ENCODE measurements around the gene ANKS1A.

Gene ANKS1A

DNA sequence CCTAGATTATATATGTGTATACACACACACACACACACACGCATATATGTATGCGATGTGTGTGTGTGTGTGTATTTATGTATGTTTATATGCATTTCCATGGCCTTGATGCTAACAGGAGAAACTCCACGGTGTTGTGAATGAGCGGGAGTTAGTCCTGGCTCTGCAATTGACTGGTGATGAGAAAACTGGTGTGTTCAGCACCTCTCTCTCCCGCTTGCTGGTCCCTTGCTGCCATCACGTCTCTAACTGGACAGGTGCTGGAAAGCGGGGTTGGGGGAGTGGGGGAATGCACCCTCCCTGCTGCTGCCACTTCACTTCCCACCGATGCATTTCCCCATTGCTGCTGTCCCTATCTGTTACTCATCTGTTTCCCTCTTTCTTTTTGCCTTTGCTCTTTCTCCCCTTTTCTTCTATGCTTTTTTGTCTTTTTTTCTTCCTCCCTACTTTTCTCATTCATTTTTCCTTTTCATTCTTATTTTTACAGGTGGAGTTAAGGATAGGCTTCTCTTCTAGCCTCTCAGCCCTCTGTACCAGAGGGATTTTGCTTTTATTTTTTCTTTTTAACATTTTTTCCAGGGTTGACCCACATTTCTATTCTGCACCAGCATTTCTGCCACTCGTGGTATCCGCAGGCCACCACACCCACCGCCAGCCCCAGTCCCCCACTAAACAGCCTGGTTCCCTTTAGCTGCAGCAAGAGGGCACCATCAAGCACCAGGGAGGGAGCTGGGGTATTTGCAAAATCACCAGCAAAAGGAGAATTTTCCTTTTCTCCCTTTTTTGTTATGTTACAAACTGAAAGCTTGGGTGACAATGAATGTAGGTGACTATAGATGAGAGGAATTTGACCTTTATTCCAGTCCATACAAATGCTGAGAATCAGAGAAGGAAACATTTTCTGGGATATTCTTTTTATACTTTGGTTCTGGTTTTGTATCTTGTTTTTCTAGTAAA is 136.5 kb downstream of the ANKS1A start:
- no peak for DNase-seq

- DNase-seq, result no peak
Observed at GRCh38 chr6:35026434-35027222, 137.6 kb downstream of the ANKS1A start.

- DNase-seq, result no peak
Observed at GRCh38 chr6:35027807-35028206, 138.8 kb downstream of the ANKS1A start.

GRCh38 chr6:35028781-35029769 is 140.0 kb downstream of the ANKS1A start:
- DNase-seq, result no peak

DNA sequence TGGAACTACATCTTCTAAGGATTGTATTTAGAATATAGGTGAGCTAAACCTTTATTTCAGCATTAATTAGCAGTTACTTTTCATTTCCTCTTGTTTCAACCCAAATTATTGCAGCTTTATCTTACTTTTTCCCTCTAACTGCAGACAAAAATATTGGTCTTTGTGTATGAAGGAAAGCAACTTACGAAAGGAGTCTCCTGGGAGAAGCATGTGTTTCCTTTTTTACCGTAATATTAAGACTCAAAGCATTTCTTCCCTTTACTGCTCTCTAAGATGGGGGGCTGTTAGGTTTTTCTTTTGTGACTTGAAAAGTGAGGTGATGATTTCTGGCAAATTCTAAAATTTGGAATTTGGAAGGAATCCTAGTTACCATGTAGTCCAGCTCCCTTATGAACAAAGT is 141.0 kb downstream of the ANKS1A start:
- no peak for DNase-seq

GRCh38 chr6:35031611-35032529 is 142.8 kb downstream of the ANKS1A start:
- no peak for DNase-seq

- no peak for DNase-seq
Observed at GRCh38 chr6:35033683-35034082, 144.6 kb downstream of the ANKS1A start.

DNA sequence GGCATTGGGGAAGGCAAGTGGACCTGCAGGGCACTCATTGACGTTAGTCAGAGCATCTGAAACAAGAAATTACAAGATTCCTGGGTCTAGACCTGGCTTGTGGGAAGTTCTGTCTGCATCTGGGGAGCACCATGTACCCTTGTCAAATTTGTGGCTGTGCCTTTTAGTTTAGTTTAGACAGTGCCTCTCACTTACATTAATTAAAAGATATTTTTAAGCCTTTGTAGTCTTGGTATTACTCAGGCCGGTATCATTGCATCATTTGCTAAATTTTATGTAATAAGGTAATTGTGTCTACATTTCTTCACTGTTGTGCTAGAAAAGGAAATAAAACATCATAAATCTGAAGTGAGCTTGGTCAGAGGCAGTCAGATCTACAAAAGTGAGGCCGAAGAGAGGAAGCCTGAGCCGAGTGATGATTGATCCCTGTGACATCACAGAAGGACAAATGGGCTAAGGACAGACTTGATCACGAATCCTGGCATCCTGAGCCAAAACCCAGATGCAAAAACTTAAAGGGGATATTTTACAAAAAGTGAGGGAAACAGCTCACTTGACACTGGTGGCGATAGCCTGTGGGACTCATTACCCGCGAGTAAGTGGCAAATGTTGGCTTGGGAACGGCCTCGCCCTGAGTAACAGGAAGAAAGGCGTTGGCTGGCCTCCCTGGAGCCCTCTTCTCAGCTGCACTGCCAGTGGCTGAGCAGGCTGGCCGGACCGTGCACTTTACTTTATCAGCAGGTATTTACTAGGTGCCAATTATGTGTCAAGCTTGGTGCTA is 145.5 kb downstream of the ANKS1A start:
- DNase-seq, result no peak

- no peak for DNase-seq
Observed at GRCh38 chr6:35035481-35036030, 146.5 kb downstream of the ANKS1A start.

GRCh38 chr6:35036059-35036827 is 147.2 kb downstream of the ANKS1A start:
- no peak for DNase-seq

GRCh38 chr6:35036828-35037663 is 148.0 kb downstream of the ANKS1A start:
- DNase-seq, result no peak

GRCh38 chr6:35037664-35038038 is 148.6 kb downstream of the ANKS1A start:
- no peak for DNase-seq

DNA sequence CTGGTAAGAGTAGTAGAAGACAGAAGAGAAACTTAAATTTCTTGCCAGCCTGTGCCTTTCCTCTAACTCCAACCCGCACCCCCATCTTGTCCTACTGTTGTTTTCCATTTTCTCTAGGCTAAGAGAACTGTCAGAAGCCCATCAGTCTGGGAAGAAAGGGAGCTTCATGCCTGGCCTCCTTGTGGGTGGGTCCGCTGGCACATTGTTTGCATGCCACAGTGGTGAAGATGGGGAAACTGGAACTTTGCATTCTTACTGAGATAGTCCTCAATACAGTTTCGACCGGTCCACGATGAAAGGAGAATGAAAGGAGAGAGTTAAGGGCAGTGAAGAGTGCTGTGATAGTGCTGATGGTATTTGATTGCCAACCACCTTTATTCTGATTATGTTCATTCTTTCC is 149.0 kb downstream of the ANKS1A start:
- DNase-seq, result no peak

- no peak for DNase-seq
Observed at GRCh38 chr6:35040398-35040797, 151.3 kb downstream of the ANKS1A start.

DNA sequence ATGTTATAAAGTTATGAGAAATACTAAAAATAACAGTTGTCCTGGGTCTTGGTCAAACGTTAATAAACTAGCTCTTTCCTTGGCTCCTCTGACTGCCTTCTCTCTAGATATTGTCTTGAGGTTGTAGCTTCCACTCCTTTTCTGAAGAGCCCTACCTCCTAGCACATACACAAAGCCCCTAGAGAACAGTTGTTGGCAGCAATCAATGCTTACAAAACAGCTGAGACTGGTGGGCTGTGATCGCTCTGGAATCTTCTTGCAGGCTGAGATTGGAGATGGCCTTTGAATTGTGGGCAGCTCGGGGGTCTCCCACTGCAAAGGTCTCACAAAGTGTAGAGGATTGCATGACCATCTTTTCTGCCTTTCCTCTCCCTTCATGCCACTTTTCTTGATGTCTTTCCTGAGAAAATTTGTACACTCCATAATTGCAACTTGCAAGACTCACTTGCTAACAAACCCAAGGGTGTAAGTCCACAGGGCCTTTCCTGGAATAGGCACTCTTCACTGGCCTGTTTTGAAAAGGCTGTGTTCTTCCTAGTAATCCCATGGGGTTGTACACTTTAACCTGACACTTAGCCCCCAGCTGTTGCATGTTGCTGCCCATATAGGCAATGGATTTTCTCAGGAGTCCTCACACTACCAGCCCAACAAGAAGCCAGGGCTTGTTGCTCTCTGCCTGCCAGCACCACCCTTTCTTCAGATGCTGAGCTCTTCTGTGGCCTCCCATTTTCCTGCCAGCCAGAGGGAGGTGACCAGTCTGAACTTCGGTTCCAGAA is 152.2 kb downstream of the ANKS1A start:
- no peak for DNase-seq

- DNase-seq, result no peak
Observed at GRCh38 chr6:35042031-35042815, 153.2 kb downstream of the ANKS1A start.
